Panc1 (cell line): Measurements from ENCODE around the gene ZNF831. TPM values are rescaled to one million over a fixed set of nuclear protein-coding genes. Genes with fewer than 3 reads are reported as not detected.

ENCODE experiments used
- ATAC-seq: fragments of 200-7000 bp; cut with Tn5 transposase; 2 replicates; pipeline ENCODE4 v1.9.1; 2020; ENCODE audit warnings: mild to moderate bottlenecking, moderate library complexity
- Bru-seq: library from RNA; stranded (reverse); fragments of 400-500 nt; gene quantifications from one replicate; lab custom pipeline; 2021; lab: Mats Ljungman, UMichigan
- BruChase-seq, 2 experiments: library from RNA; stranded (reverse); fragments of 400-500 nt; gene quantifications; one replicate each; lab custom pipeline; 2021; lab: Mats Ljungman, UMichigan
- BruUV-seq: library from RNA; stranded (reverse); fragments of 400-500 nt; replicated peaks from 2 replicates; lab custom pipeline; 2021; lab: Mats Ljungman, UMichigan
- CTCF ChIA-PET: fragments of 300-600 bp; sonication (Branson Sonifier 250); formaldehyde crosslinking; loops from one replicate; lab custom pipeline; 2022; ENCODE audit warnings: antibody characterized with exemption; lab: Charles Lee
- POLR2A ChIA-PET: fragments of 300-600 bp; sonication (Branson Sonifier 250); formaldehyde crosslinking; loops from one replicate; lab custom pipeline; 2022; ENCODE audit warnings: antibody characterized with exemption; lab: Charles Lee
- DNase-seq: peaks from one replicate; pipeline ENCODE4 v3.0.0-alpha.2; 2010; ENCODE audit warnings: low read depth, low spot score
- H3K27ac ChIP-seq: 2 replicates; pipeline ENCODE4 v1.5.1; 2011; ENCODE audit warnings: mild to moderate bottlenecking, low read length, inconsistent platforms
- H3K27me3 ChIP-seq: fragments of 200-500 bp; sonication (Bioruptor generic); 2 replicates; pipeline ENCODE4 v1.6.0; 2014; ENCODE audit warnings: low read length, inconsistent platforms; ENCODE audit not compliant: control insufficient read depth, insufficient read depth
- H3K36me3 ChIP-seq: fragments of 200-500 bp; sonication (Bioruptor generic); 2 replicates; pipeline ENCODE4 v1.5.1; 2014; ENCODE audit warnings: inconsistent platforms, mild to moderate bottlenecking, low read length, moderate library complexity; ENCODE audit not compliant: control insufficient read depth, insufficient read depth
- H3K4me1 ChIP-seq: 2 replicates; pipeline ENCODE4 v1.5.1; 2011; ENCODE audit warnings: inconsistent platforms, mild to moderate bottlenecking, low read length, moderate library complexity; ENCODE audit not compliant: control insufficient read depth, insufficient read depth
- H3K4me3 ChIP-seq, 2 experiments: 2 replicates each; pipeline ENCODE4 v1.5.1; 2011 to 2012; ENCODE audit warnings: low read depth in 2 of 2, low read length in 2 of 2, mild to moderate bottlenecking in 2 of 2, inconsistent platforms in 1 of 2, moderate library complexity in 1 of 2
- H3K9me3 ChIP-seq: fragments of 200-500 bp; sonication (Bioruptor generic); 2 replicates; pipeline ENCODE4 v1.5.1; 2014; ENCODE audit warnings: low read depth, mild to moderate bottlenecking, inconsistent platforms, low read length, moderate library complexity; ENCODE audit not compliant: control insufficient read depth, insufficient read depth
- POLR2AphosphoS5 ChIP-seq: IDR thresholded peaks from 2 replicates; pipeline ENCODE4 v1.6.1; 2012; ENCODE audit warnings: mild to moderate bottlenecking, low read depth, low read length, moderate library complexity
- SIN3A ChIP-seq: IDR thresholded peaks from 2 replicates; pipeline ENCODE4 v1.6.1; 2012; ENCODE audit warnings: low read depth, mild to moderate bottlenecking, low read length, moderate library complexity, borderline replicate concordance; ENCODE audit not compliant: insufficient read depth
- TCF7L2 ChIP-seq: IDR thresholded peaks from 2 replicates; pipeline ENCODE4 v1.6.1; 2011; ENCODE audit warnings: mild to moderate bottlenecking, low read depth, low read length, inconsistent platforms
- in situ Hi-C: cut with HindIII; loops from 2 replicates; pipeline ENCODE4 v1.10.0; 2016; ENCODE audit warnings: low sequenced_read_pairs, low pct_unique_long_range_greater_than_20kb
- intact Hi-C: fragments of 100-400 bp; cut with micrococcal nuclease; formaldehyde crosslinking; loops from one replicate; pipeline ENCODE4 v1.10.0; 2022; ENCODE audit not compliant: unreplicated experiment
- long read RNA-seq: library from polyadenylated mRNA; unstranded; transcript quantifications from one replicate; pipeline ENCODE4 v2.0.0, GENCODE V29; 2021; ENCODE audit not compliant: unreplicated experiment
- polyA plus RNA-seq: library from polyadenylated mRNA; unstranded; fragments of >200 nt; gene quantifications from one replicate; pipeline ENCODE4 v1.2.1, GENCODE V29; 2012; ENCODE audit warnings: missing spikeins; ENCODE audit not compliant: insufficient read length
- total RNA-seq: library from RNA; stranded (reverse); gene quantifications from one replicate; pipeline ENCODE4 v1.2.1, GENCODE V29; 2021; ENCODE audit not compliant: unreplicated experiment
- TF ChIP-seq, protein P1 (sequence below), 2 experiments: IDR thresholded peaks; 2 replicates each; pipeline ENCODE4 v1.6.1; 2011 to 2012; ENCODE audit warnings: low read depth in 2 of 2, control low read depth in 1 of 2, low read length in 1 of 2, mild to moderate bottlenecking in 1 of 2, moderate library complexity in 1 of 2; ENCODE audit not compliant: insufficient read depth in 1 of 2
- TF ChIP-seq, protein P2 (sequence below): fragments of 450-650 bp; IDR thresholded peaks from 2 replicates; pipeline ENCODE4 v1.5.1; 2017; ENCODE audit warnings: mild to moderate bottlenecking

ZNF831 gene
- total RNA-seq, result 0.03 TPM
- polyA plus RNA-seq, result not detected
- not detected for Bru-seq, nascent RNA
- BruChase-seq, experiment 1, labeled RNA remaining after a 2-hour chase, result not detected
- percentile 1 among the genes with signal in this experiment for BruChase-seq, experiment 2, labeled RNA remaining after a 6-hour chase
- long read RNA-seq, result 0 reads

DNA sequence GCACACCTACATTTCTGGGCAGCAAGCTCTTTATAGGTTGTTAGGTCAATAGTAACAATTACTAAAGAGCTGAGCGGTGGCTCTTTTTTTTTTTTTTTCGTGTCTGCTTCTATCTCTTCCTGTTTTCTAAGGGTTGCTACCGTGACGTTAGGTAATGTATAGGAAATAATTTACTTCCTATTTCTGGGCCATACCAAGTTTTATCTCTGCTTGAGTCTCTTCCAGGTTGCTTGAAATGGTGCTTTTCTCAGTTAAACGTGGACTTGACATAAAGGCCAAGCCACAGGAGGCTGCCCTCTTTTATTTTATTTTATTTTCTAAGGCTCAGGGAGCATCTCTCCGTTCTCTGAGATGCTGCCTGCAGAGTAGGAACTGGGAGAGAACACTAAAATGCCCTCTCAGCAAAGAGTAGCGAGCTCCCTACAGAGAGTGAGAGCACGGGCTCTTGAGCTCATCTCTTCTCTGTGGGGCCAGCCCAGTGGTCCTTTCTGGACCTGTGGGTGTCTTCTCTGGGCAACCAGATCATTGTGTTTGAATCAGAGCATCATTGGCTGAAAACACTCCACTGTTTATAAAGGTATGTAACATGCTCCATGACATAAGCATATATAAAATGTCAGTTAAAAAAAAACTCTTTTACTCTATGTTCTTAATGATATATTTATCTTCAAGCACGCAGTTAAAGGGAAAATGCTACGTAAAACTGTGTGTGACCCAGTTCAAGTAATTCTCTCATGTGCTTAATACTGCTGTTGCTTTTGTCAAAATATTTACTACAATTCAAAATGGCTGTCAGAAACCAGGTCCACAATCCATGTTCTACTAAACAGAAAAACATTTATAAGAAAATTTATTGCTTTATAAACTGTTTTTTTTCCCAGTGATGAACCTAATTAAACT lies at the start of gene ZNF831:
TSS of gene ZNF831 (plus strand) at position 191 of the 900 bp plus-strand sequence. CDS start 27,199 bp downstream, outside the sequence.
- Histone ChIP-seq H3K27me3 (peaks cover 12% of the 10 kb centered on the region; the same call in 1 of the 2 replicates), H3K36me3 (no peaks in the 10 kb centered on the region), H3K9me3 (no peaks in the 10 kb centered on the region), H3K4me1 (no peaks in the 10 kb centered on the region), H3K27ac (no peak within 1 kb of the TSS), H3K4me3 (no peak within 1 kb of the TSS)
- BruUV-seq, result no TSS peak
- intact Hi-C loops (no loop called here), in situ Hi-C loops (no loop called here)
- ChIA-PET POLR2A (no interaction called here), CTCF (no interaction called here)
- DNase-seq (no peak), ATAC-seq (no peak)
- TF ChIP-seq, protein P1, sequence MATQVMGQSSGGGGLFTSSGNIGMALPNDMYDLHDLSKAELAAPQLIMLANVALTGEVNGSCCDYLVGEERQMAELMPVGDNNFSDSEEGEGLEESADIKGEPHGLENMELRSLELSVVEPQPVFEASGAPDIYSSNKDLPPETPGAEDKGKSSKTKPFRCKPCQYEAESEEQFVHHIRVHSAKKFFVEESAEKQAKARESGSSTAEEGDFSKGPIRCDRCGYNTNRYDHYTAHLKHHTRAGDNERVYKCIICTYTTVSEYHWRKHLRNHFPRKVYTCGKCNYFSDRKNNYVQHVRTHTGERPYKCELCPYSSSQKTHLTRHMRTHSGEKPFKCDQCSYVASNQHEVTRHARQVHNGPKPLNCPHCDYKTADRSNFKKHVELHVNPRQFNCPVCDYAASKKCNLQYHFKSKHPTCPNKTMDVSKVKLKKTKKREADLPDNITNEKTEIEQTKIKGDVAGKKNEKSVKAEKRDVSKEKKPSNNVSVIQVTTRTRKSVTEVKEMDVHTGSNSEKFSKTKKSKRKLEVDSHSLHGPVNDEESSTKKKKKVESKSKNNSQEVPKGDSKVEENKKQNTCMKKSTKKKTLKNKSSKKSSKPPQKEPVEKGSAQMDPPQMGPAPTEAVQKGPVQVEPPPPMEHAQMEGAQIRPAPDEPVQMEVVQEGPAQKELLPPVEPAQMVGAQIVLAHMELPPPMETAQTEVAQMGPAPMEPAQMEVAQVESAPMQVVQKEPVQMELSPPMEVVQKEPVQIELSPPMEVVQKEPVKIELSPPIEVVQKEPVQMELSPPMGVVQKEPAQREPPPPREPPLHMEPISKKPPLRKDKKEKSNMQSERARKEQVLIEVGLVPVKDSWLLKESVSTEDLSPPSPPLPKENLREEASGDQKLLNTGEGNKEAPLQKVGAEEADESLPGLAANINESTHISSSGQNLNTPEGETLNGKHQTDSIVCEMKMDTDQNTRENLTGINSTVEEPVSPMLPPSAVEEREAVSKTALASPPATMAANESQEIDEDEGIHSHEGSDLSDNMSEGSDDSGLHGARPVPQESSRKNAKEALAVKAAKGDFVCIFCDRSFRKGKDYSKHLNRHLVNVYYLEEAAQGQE (IDR thresholded peaks at IDR 0.05; ENCODE audit: insufficient read depth in 1 of 2, low read depth in 2 of 2, low read length in 1 of 2), result no peak
- TF ChIP-seq POLR2AphosphoS5 (no peak), SIN3A (no peak), TCF7L2 (no peak)
- TF ChIP-seq, protein P2, sequence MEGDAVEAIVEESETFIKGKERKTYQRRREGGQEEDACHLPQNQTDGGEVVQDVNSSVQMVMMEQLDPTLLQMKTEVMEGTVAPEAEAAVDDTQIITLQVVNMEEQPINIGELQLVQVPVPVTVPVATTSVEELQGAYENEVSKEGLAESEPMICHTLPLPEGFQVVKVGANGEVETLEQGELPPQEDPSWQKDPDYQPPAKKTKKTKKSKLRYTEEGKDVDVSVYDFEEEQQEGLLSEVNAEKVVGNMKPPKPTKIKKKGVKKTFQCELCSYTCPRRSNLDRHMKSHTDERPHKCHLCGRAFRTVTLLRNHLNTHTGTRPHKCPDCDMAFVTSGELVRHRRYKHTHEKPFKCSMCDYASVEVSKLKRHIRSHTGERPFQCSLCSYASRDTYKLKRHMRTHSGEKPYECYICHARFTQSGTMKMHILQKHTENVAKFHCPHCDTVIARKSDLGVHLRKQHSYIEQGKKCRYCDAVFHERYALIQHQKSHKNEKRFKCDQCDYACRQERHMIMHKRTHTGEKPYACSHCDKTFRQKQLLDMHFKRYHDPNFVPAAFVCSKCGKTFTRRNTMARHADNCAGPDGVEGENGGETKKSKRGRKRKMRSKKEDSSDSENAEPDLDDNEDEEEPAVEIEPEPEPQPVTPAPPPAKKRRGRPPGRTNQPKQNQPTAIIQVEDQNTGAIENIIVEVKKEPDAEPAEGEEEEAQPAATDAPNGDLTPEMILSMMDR, result no peak

DNA sequence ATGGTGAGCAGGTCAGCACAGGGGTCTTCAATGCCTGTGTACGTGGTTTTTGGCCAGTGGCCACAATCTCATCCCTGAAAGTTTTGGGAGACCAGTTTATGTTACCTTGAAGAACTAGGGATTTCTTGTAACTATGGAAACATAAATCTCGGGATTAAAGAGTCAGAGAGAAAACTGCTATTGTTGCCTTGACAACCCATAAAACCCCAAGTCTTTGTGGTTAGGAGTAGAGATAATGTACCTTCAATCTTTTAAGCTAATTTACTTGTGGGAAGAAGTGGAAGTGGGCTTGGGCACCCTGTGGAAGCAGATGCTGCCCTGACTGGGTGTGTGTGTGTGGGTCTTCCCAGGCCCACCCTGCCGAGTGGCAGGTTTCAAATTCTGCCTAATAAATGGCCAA lies 46.1 kb upstream of the ZNF831 start:
- intact Hi-C loops, result no loop called here
- ChIA-PET POLR2A (interaction anchor here (0.6 kb wide), 1 partner anchor 23 kb away, joined by 3 read pairs; no protein-coding TSS in a partner anchor), CTCF (no interaction called here)
- in situ Hi-C loops, result no loop called here
- ATAC-seq (no peak), DNase-seq (no peak)
- Histone ChIP-seq H3K9me3 (no peaks in the 10 kb centered on the region), H3K4me3 (no peak overlapping the region), H3K27me3 (peaks cover 8% of the 10 kb centered on the region), H3K27ac (no peak overlapping the region), H3K4me1 (no peaks in the 10 kb centered on the region), H3K36me3 (no peaks in the 10 kb centered on the region)
- no TSS peak for BruUV-seq
- no peak for TF ChIP-seq SIN3A
- TF ChIP-seq, protein P2, result no peak
- TF ChIP-seq, protein P1 (IDR thresholded peaks at IDR 0.05; ENCODE audit: insufficient read depth in 1 of 2, low read depth in 2 of 2, low read length in 1 of 2), result no peak
- no peak for TF ChIP-seq POLR2AphosphoS5
- no peak for TF ChIP-seq TCF7L2
